Chondrocyte (in vitro differentiated cells): Measurements from ENCODE around the gene TMC7. TPM values are rescaled to one million over a fixed set of nuclear protein-coding genes. Genes with fewer than 3 reads are reported as not detected.
A peak's percentile ranks its signal among the peaks of the same experiment; 100 is the strongest.

Experiments
- DNase-seq: peaks from one replicate; pipeline ENCODE4 v3.0.0; 2021; ENCODE audit warnings: mixed read lengths, low spot score
- H3K27ac Mint-ChIP-seq: one replicate; pipeline ENCODE4 v1.8.0; 2021; ENCODE audit warnings: mild to moderate bottlenecking, moderate library complexity, mixed read lengths; ENCODE audit not compliant: unreplicated experiment
- H3K27me3 Mint-ChIP-seq: 2 replicates; pipeline ENCODE4 v1.8.0; 2021; ENCODE audit warnings: low read depth, mixed read lengths
- H3K36me3 Mint-ChIP-seq: 2 replicates; pipeline ENCODE4 v1.8.0; 2021; ENCODE audit warnings: low read depth, mixed read lengths
- H3K4me1 Mint-ChIP-seq: 2 replicates; pipeline ENCODE4 v1.8.0; 2021; ENCODE audit warnings: low read depth, mild to moderate bottlenecking, mixed read lengths
- H3K4me3 Mint-ChIP-seq: one replicate; pipeline ENCODE4 v1.8.0; 2021; ENCODE audit warnings: mild to moderate bottlenecking, moderate library complexity, mixed read lengths; ENCODE audit not compliant: unreplicated experiment
- H3K9me3 Mint-ChIP-seq: 2 replicates; pipeline ENCODE4 v1.8.0; 2021; ENCODE audit warnings: low read depth, mixed read lengths
- total RNA-seq: library from RNA; stranded (reverse); gene quantifications from 3 replicates; pipeline ENCODE4 v1.2.1, GENCODE V29; 2021
- TF ChIP-seq, protein P1 (sequence below): fragments of 200-600 bp; sonication (generic); IDR thresholded peaks from 2 replicates; pipeline ENCODE4 v1.5.0; 2021; ENCODE audit warnings: antibody characterized with exemption, mild to moderate bottlenecking, moderate library complexity

Gene TMC7
- total RNA-seq, 1 donor from 2014 or later: 1.2 TPM

DNA sequence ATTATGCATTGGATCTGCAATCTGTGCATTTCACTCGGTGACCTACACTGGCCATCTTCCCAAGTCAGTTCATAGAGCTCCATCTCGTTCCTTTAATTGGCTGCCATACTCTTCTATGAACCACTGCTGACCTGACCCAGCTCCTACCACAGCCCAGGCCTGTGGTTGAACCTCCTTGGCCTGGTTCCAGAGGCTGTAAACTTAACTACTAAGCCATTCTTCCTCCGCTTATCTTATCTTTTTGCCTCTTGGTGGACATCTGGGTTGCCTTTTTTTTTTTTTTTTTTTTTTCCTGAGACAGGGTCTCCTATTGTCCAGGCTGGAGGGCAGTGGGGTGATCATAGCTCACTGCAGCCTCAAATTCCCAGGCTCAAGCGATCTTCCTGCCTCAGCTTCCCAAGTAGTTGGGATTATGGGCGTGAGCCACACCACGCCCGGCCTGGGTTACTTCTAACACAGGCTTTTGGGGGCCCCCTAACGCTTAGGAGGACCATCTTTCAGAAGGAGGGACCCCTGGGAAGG is 102.0 kb downstream of the TMC7 start:
- Mint-ChIP-seq H3K4me1 (peaks cover 8% of the 10 kb centered on the region), H3K27ac (no peak overlapping the region), H3K27me3 (no peaks in the 10 kb centered on the region), H3K4me3 (no peak overlapping the region), H3K36me3 (peaks cover 4% of the 10 kb centered on the region), H3K9me3 (no peaks in the 10 kb centered on the region)
- no peak for DNase-seq
- TF ChIP-seq, protein P1, sequence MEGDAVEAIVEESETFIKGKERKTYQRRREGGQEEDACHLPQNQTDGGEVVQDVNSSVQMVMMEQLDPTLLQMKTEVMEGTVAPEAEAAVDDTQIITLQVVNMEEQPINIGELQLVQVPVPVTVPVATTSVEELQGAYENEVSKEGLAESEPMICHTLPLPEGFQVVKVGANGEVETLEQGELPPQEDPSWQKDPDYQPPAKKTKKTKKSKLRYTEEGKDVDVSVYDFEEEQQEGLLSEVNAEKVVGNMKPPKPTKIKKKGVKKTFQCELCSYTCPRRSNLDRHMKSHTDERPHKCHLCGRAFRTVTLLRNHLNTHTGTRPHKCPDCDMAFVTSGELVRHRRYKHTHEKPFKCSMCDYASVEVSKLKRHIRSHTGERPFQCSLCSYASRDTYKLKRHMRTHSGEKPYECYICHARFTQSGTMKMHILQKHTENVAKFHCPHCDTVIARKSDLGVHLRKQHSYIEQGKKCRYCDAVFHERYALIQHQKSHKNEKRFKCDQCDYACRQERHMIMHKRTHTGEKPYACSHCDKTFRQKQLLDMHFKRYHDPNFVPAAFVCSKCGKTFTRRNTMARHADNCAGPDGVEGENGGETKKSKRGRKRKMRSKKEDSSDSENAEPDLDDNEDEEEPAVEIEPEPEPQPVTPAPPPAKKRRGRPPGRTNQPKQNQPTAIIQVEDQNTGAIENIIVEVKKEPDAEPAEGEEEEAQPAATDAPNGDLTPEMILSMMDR: no peak

GRCh38 chr16:19086322-19087199 is 102.8 kb downstream of the TMC7 start:
- Mint-ChIP-seq H3K27me3 (no peaks in the 10 kb centered on the region), H3K27ac (peak overlapping the region; percentile 78), H3K36me3 (peaks cover 4% of the 10 kb centered on the region), H3K4me3 (peak overlapping the region; percentile 86), H3K4me1 (peaks cover 8% of the 10 kb centered on the region), H3K9me3 (no peaks in the 10 kb centered on the region)
- peak; percentile 92 for DNase-seq
- TF ChIP-seq, protein P1: peak; percentile 100

DNA sequence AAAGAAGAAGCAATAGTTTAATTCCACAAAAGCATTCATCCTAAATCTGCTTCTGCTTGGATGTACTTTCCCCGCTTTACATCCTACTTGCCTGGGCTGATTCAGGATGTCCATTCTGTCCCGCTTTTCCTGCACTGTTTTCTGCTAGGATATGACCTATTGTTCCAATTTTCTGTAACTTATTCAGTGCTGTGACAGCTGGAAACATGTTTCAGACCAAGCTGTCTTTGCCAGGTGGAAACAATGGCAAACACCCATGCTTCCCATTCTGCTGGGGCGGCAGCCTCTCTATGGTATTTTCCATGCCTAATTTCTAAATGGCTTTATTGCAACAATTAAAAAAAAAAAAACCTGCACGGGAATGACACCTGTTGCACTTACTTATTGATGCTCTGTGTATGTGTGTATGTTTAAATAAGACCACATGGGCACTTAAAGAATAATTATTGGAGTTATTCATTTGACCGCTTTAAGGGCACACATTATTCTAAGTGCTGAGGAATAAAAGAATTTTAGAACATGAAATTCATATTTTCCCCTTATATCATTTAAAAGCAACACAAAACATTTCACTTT is 104.7 kb downstream of the TMC7 start:
- H3K9me3 Mint-ChIP-seq: no peaks in the 10 kb centered on the region
- H3K4me3 Mint-ChIP-seq: no peak overlapping the region
- no peak overlapping the region for H3K27ac Mint-ChIP-seq
- H3K27me3 Mint-ChIP-seq: no peaks in the 10 kb centered on the region
- TF ChIP-seq, protein P1: no peak
- no peaks in the 10 kb centered on the region for H3K36me3 Mint-ChIP-seq
- no peak for DNase-seq
- peaks cover 13% of the 10 kb centered on the region for H3K4me1 Mint-ChIP-seq

DNA sequence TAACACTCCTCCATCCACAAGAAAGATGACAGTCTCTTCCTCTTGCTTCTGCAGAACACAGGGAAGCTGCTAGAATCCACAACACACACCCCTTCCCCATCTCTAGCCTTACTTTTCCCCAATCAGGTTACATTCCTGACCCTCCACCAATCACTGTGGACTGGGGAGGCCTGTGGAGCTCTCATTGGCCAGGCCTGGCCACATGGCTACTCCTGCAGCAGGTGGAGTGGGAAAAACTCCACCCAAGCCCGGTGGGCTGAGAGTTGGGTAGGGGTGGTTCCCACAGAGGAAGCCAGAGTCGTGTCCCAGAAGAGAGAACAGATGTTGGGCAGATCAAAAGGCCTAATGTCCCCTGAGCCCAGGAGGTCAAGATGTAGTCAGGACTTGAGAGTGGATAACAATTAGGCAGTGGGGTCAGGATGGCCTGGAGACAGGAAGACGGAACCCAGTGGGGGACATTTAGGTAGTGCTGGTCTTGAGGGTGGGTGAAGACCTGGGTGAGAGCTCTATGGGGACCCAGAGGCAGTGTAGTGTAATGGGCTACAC is 105.7 kb downstream of the TMC7 start:
- no peak for DNase-seq
- TF ChIP-seq, protein P1: no peak
- Mint-ChIP-seq H3K9me3 (no peaks in the 10 kb centered on the region), H3K27ac (no peak overlapping the region), H3K27me3 (no peaks in the 10 kb centered on the region), H3K4me1 (peaks cover 13% of the 10 kb centered on the region), H3K4me3 (no peak overlapping the region), H3K36me3 (no peaks in the 10 kb centered on the region)

DNA sequence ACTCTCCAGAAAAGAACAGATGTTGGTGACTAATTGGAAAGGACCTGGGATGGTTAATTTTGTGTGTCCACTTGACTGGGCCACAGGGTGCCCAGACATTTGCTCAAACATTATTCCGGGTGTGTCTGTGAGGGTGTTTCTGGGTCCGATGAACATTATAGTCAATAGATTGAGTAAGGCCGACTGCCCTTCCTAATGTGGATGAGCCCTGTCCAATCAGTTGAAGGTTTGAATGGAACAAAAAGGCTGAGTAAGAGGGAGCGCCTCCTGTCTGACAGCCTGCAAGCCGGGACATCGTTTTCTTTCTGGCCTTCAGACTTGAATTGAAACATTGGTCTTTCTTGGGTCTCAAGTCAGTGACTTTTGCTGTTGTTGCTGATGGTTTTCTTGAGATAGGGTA is 107.2 kb downstream of the TMC7 start:
- Mint-ChIP-seq H3K4me1 (peaks cover 13% of the 10 kb centered on the region), H3K27me3 (no peaks in the 10 kb centered on the region), H3K36me3 (no peaks in the 10 kb centered on the region), H3K9me3 (no peaks in the 10 kb centered on the region), H3K4me3 (no peak overlapping the region), H3K27ac (no peak overlapping the region)
- TF ChIP-seq, protein P1: no peak
- no peak for DNase-seq
